NCI-H510A (cell line): Measurements from ENCODE around the gene ZBTB44.
"Not testable (repeated sequence)": the region's sequence is repeated elsewhere in the genome, so short reads cannot be mapped to it uniquely, and the experiment has no call there.

Experiments
- DNase-seq: peaks from one replicate; lab custom pipeline; 2025; lab: John Stamatoyannopoulos, UW

The ZBTB44 gene

GRCh38 chr11:130197386-130198035 is 117.2 kb downstream of the ZBTB44 start:
- DNase-seq: no peak

- DNase-seq: no peak
These were observed 120.3 kb downstream of the ZBTB44 start for GRCh38 chr11:130194241-130195023.

GRCh38 chr11:130193551-130193950 is 121.2 kb downstream of the ZBTB44 start:
- not testable (repeated sequence) for DNase-seq

- DNase-seq: no peak
These were observed 121.9 kb downstream of the ZBTB44 start for GRCh38 chr11:130192845-130193267.

- no peak for DNase-seq
These were observed 122.8 kb downstream of the ZBTB44 start for GRCh38 chr11:130191896-130192295.

- no peak for DNase-seq
These were observed 124.3 kb downstream of the ZBTB44 start for GRCh38 chr11:130190371-130190881.

- no peak for DNase-seq
These were observed 125.1 kb downstream of the ZBTB44 start for GRCh38 chr11:130189492-130190210.

- no peak for DNase-seq
These were observed 126.0 kb downstream of the ZBTB44 start for GRCh38 chr11:130188585-130189347.

GRCh38 chr11:130188047-130188446 is 126.7 kb downstream of the ZBTB44 start:
- no peak for DNase-seq

GRCh38 chr11:130187096-130187495 is 127.6 kb downstream of the ZBTB44 start:
- no peak for DNase-seq

- DNase-seq: no peak
These were observed 130.7 kb downstream of the ZBTB44 start for GRCh38 chr11:130183878-130184610.

GRCh38 chr11:130181295-130182272 is 133.1 kb downstream of the ZBTB44 start:
- DNase-seq: peak; percentile 95

GRCh38 chr11:130180896-130181294 is 133.8 kb downstream of the ZBTB44 start:
- peak; percentile 38 for DNase-seq

GRCh38 chr11:130180491-130180890 is 134.2 kb downstream of the ZBTB44 start:
- no peak for DNase-seq

GRCh38 chr11:130179396-130180306 is 135.1 kb downstream of the ZBTB44 start:
- peak; percentile 72 for DNase-seq

GRCh38 chr11:130178441-130179339 is 136.0 kb downstream of the ZBTB44 start:
- peak; percentile 40 for DNase-seq

- DNase-seq: no peak
These were observed 136.9 kb downstream of the ZBTB44 start for GRCh38 chr11:130177782-130178181.
